Esophagus squamous epithelium (tissue), 5 donors: ENCODE measurements around the gene LINGO3. TPM values are rescaled to one million over a fixed set of nuclear protein-coding genes. Genes with fewer than 3 reads are reported as not detected.

ENCODE experiments used
- DNase-seq: peaks from one replicate; lab custom pipeline; 2025; lab: John Stamatoyannopoulos, UW
- H3K27ac ChIP-seq, 4 donors: fragments of 200-600 bp; sonication (generic); one replicate each; pipeline ENCODE4 v1.5.1; 2016 to 2019; ENCODE audit warnings: mild to moderate bottlenecking in 1 of 4
- H3K27me3 ChIP-seq, 4 donors: fragments of 200-600 bp; sonication (generic); 1 replicate in 3 of 4; 2 replicates in 1 of 4; pipeline versions ENCODE4 v1.5.1 to v1.6.0; 2017 to 2021; ENCODE audit warnings: antibody characterized with exemption in 1 of 4
- H3K36me3 ChIP-seq, 3 donors: fragments of 200-600 bp; sonication (generic); one replicate each; pipeline ENCODE4 v1.5.1; 2016 to 2019
- H3K4me1 ChIP-seq, 3 donors: fragments of 200-600 bp; sonication (generic); one replicate each; pipeline ENCODE4 v1.5.1; 2017 to 2019
- H3K4me3 ChIP-seq, 4 donors: fragments of 200-600 bp; sonication (generic); 1 replicate in 3 of 4; 2 replicates in 1 of 4; pipeline ENCODE4 v1.5.1; 2016 to 2019; ENCODE audit warnings: mild to moderate bottlenecking in 2 of 4, moderate library complexity in 1 of 4
- H3K9me3 ChIP-seq, 3 donors: fragments of 200-600 bp; sonication (generic); one replicate each; pipeline ENCODE4 v1.5.1; 2016 to 2019
- CTCF ChIP-seq, 6 experiments: fragments of 450-650 bp in 4 of 6; fragments of 200-600 bp in 2 of 6; sonication (generic) in 2 of 6; IDR thresholded peaks; one replicate each; pipeline ENCODE4 v1.5.1; 2016 to 2019; ENCODE audit warnings: antibody characterized with exemption in 6 of 6, mild to moderate bottlenecking in 4 of 6, moderate library complexity in 4 of 6
- POLR2A ChIP-seq, 4 donors: fragments of 450-650 bp; IDR thresholded peaks; one replicate each; pipeline ENCODE4 v1.6.1; 2017; ENCODE audit warnings: antibody characterized with exemption in 4 of 4, mild to moderate bottlenecking in 4 of 4, moderate library complexity in 3 of 4
- WGBS, 2 donors: methylation state at CpG; one replicate each; pipeline ENCODE4 v1.1.5; 2018; 5-methylcytosine and 5-hydroxymethylcytosine counted together
- intact Hi-C: fragments of 100-400 bp; cut with DNase I; formaldehyde crosslinking; loops from one replicate; pipeline ENCODE4 v1.15.0; 2022
- total RNA-seq, 4 donors: library from RNA; depleted of rRNA; stranded (reverse); fragments of >200 nt; gene quantifications; one replicate each; pipeline ENCODE4 v1.1.0, GENCODE V29; 2016
- donor health status: DM: yes; HTN: yes; CAD: no.

LINGO3 gene
- total RNA-seq, 4 donors from 2014 or later = 0.09 TPM; not detected in 3

DNA sequence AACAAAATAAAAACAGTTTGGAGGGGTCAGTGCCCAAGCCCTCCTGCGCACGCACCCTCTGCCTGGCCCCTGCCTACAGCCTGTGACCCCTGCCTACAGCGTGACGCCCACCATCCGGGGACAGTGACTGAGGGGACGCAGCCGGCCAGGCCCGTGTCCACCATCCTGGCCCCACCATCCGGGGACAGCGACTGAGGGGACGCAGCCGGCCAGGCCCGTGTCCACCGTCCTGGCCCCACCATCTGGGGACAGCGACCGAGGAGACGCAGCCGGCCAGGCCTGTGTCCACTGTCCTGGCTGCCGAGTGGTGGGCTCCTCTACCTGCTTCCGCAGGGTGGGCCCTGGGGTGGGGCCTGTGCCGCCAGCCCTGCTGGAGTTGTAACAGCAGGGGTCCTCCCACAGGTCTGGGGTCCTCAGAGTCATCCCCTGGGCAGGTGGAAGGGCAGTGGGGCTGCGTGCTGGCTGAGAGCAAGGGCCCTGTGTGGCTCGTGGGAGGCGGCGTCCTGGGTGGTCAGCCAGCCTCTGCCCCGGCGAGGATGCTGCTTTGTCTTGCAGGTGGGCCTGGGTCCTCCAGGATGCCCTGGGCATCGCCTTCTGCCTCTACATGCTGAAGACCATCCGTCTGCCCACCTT lies 34.8 kb upstream of the LINGO3 start:
- H3K27ac ChIP-seq = no peak overlapping the region
- H3K36me3 ChIP-seq = peaks cover 0 to 83% (median 12%) of the 10 kb centered on the region in 3 donors
- peaks cover 0 to 24% (median 4%) of the 10 kb centered on the region in 3 donors for H3K4me1 ChIP-seq
- H3K9me3 ChIP-seq = no peaks in the 10 kb centered on the region
- intact Hi-C loops = no loop called here
- H3K27me3 ChIP-seq = no peaks in the 10 kb centered on the region
- 90 to 100% methylated on average over 4 to 9 of the region's 29 CpGs for WGBS, 2 donors
- no peak overlapping the region for H3K4me3 ChIP-seq
- DNase-seq = no peak
- TF ChIP-seq CTCF (IDR thresholded peaks at IDR 0.05) (no peak), POLR2A (IDR thresholded peaks at IDR 0.05) (no peak)

DNA sequence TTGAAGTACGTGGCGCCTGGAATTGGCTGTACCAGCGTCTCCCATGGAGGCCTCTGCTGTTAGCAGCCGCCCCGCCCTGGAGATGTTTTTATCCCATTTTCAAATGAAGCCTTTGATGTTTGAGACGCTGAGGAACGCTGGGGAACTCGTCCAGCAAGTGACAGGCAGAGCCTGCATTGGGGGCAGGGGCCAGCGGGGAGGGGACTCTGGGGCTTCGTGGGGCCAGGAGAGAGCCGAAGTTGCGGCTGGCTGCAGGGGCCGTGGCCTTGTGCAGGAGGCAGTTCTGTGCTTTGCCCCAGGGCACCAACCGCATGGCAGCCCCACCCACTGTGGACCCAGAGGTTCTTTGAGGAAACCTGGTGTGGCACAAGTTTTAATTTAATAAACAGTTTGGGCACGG lies 34.0 kb upstream of the LINGO3 start:
- no peaks in the 10 kb centered on the region for H3K9me3 ChIP-seq
- peak overlapping the region in 1 of 4 donors; percentile 29 for H3K27ac ChIP-seq
- intact Hi-C loops = no loop called here
- no peaks in the 10 kb centered on the region for H3K27me3 ChIP-seq
- peaks cover 0 to 24% (median 4%) of the 10 kb centered on the region in 3 donors for H3K4me1 ChIP-seq
- DNase-seq = no peak
- WGBS, 2 donors = 77 to 79% methylated on average over 5 to 6 of the region's 15 CpGs
- H3K4me3 ChIP-seq = no peak overlapping the region
- no peak for TF ChIP-seq CTCF (IDR thresholded peaks at IDR 0.05)
- TF ChIP-seq POLR2A (IDR thresholded peaks at IDR 0.05) = no peak
- H3K36me3 ChIP-seq = peaks cover 0 to 90% (median 12%) of the 10 kb centered on the region in 3 donors

GRCh38 chr19:2341244-2341751 lies 33.3 kb upstream of the LINGO3 start:
- Histone ChIP-seq H3K27ac (peak overlapping the region in 1 of 4 donors; percentile 29), H3K36me3 (peaks cover 0 to 84% (median 12%) of the 10 kb centered on the region in 3 donors), H3K27me3 (no peaks in the 10 kb centered on the region), H3K9me3 (no peaks in the 10 kb centered on the region), H3K4me1 (peaks cover 0 to 24% (median 4%) of the 10 kb centered on the region in 3 donors), H3K4me3 (no peak overlapping the region)
- no peak for DNase-seq
- no peak for TF ChIP-seq CTCF (IDR thresholded peaks at IDR 0.05)
- no peak for TF ChIP-seq POLR2A (IDR thresholded peaks at IDR 0.05)
- intact Hi-C loops = no loop called here
- WGBS, 2 donors = no CpG with 5 or more reads among the region's 24 CpGs

DNA sequence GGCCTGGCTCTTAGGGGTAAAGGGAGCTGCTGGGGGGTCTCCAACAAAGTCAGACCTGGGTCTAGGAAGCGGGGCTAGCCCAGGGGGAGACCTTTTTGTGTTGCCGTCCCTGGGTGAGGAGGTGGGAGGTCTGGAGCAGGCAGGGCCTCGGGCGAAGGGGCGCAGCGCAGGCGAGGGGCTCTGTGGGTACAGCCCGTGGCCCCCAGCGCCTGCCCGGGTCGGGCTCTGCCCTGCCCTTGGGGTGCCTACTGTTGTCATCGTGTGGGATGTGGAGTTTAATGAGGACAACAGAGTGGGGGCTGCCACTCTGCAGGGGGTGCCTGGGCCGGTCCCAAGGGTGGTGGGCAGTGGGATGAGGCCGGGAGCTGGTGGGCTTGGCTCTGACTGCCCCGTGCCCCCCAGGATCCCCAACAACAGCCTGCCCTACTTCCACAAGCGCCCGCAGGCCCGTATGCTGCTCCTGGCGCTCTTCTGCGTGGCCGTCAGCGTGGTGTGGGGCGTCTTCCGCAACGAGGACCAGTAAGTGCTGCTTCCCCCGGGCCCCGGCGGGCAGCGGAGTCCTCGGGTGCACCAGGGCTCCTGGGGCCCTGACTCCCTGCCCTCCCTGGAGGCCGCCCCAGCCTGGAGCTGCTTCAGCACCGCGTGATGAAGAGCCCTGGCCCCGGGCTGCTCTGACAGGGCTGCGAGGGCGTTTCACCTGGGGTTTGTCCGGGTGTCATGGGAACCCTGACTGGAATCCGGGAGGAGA lies 32.7 kb upstream of the LINGO3 start:
- Histone ChIP-seq H3K27me3 (no peaks in the 10 kb centered on the region), H3K4me3 (no peak overlapping the region), H3K4me1 (peaks cover 0 to 18% (median 4%) of the 10 kb centered on the region in 3 donors), H3K9me3 (no peaks in the 10 kb centered on the region), H3K36me3 (peaks cover 0 to 81% (median 12%) of the 10 kb centered on the region in 3 donors), H3K27ac (no peak overlapping the region)
- intact Hi-C loops = no loop called here
- WGBS, 2 donors = 81% methylated on average over 10 of the region's 38 CpGs; no CpG with 5 or more reads in 1 of the 2 donors
- no peak for TF ChIP-seq POLR2A (IDR thresholded peaks at IDR 0.05)
- no peak for TF ChIP-seq CTCF (IDR thresholded peaks at IDR 0.05)
- no peak for DNase-seq
